ENCODE measurements around the gene GDF9.
A peak's percentile ranks its signal among the peaks of the same experiment; 100 is the strongest.

Gene GDF9

GRCh38 chr5:132868754-132869153, 2.5 kb upstream of the GDF9 start:
- Histone ChIP-seq H3K9me3 (no peaks in the 10 kb centered on the region), H3K4me1 (peaks cover 0 to 27% (median 16%) of the 10 kb centered on the region in 4 donors), H3K36me3 (peaks cover 8 to 35% (median 32%) of the 10 kb centered on the region in 3 donors), H3K27me3 (no peaks in the 10 kb centered on the region), H3K27ac (no peak overlapping the region), H3K4me3 (no peak overlapping the region)
- no peak for DNase-seq
- TF ChIP-seq CTCF (IDR thresholded peaks at IDR 0.05), result no peak
- intact Hi-C loops (cut with DNase I; ENCODE audit: low total_unique reads), result no loop called here

GRCh38 chr5:132867046-132867451, 780 bp upstream of the GDF9 start:
- no peak for TF ChIP-seq CTCF (IDR thresholded peaks at IDR 0.05)
- intact Hi-C loops (cut with DNase I; ENCODE audit: low total_unique reads), result no loop called here

GRCh38 chr5:132865668-132866341, 464 bp downstream of the GDF9 start:
- Histone ChIP-seq H3K27ac (peak overlapping the region; percentile 90 to 95), H3K9me3 (no peaks in the 10 kb centered on the region), H3K4me1 (peaks cover 0 to 18% (median 12%) of the 10 kb centered on the region in 4 donors), H3K4me3 (peak overlapping the region; percentile 66 to 70), H3K27me3 (no peaks in the 10 kb centered on the region), H3K36me3 (peaks cover 5 to 30% (median 24%) of the 10 kb centered on the region in 3 donors)
- DNase-seq, result no peak
- TF ChIP-seq CTCF (IDR thresholded peaks at IDR 0.05), result no peak
- intact Hi-C loops (cut with DNase I; ENCODE audit: low total_unique reads), result no loop called here

More at GRCh38 chr5:132867046-132867451, 780 bp upstream of the GDF9 start:
- Histone ChIP-seq H3K27me3 (no peaks in the 10 kb centered on the region), H3K4me3 (peak overlapping the region; percentile 66 to 70), H3K4me1 (peaks cover 0 to 18% (median 12%) of the 10 kb centered on the region in 4 donors), H3K9me3 (no peaks in the 10 kb centered on the region), H3K36me3 (peaks cover 5 to 33% (median 29%) of the 10 kb centered on the region in 3 donors), H3K27ac (peak overlapping the region; percentile 90 to 95)
- DNase-seq, result no peak

GRCh38 chr5:132860742-132861141, 5.5 kb downstream of the GDF9 start:
- H3K4me1 ChIP-seq, result peaks cover 0 to 4% (median under 1%) of the 10 kb centered on the region in 4 donors
- no peak for DNase-seq
- H3K27me3 ChIP-seq, result no peaks in the 10 kb centered on the region
- intact Hi-C loops (cut with DNase I; ENCODE audit: low total_unique reads), result no loop called here
- no peaks in the 10 kb centered on the region for H3K36me3 ChIP-seq
- H3K27ac ChIP-seq, result no peak overlapping the region
- no peak overlapping the region for H3K4me3 ChIP-seq
- TF ChIP-seq CTCF (IDR thresholded peaks at IDR 0.05), result no peak
- H3K9me3 ChIP-seq, result no peaks in the 10 kb centered on the region

GRCh38 chr5:132859889-132860437, 6.3 kb downstream of the GDF9 start:
- no peak for TF ChIP-seq CTCF (IDR thresholded peaks at IDR 0.05)
- DNase-seq, result no peak
- Histone ChIP-seq H3K27ac (no peak overlapping the region), H3K4me3 (no peak overlapping the region), H3K9me3 (no peaks in the 10 kb centered on the region), H3K36me3 (no peaks in the 10 kb centered on the region), H3K4me1 (no peaks in the 10 kb centered on the region), H3K27me3 (no peaks in the 10 kb centered on the region)
- intact Hi-C loops (cut with DNase I; ENCODE audit: low total_unique reads), result no loop called here
